Measurements from ENCODE around the gene DCAF15. TPM values are rescaled to one million over a fixed set of nuclear protein-coding genes. Genes with fewer than 3 reads are reported as not detected.
"Not testable (repeated sequence)": the region's sequence is repeated elsewhere in the genome, so short reads cannot be mapped to it uniquely, and the experiment has no call there.

DCAF15 gene
- total RNA-seq, 1 donor from 2014 or later: 49.5 TPM

DNA sequence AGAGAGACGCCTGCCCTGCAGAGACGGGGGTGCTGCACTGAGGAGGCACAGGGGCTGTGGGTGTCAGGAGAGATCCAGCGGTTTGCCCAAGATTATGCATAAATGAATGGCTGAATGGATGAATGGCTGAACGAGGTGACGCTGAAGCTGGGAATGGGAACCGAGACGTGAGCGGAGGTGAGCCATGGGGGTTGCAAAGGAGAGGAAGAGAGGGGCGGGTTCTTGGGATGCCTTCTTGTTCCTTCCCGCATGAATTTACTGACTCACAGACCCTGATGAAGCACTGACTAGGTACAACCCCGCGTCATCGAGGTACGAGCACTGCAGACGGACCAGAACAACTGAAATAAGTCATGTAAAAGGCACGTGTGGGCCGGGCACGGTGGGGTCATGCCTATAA is 16.7 kb downstream of the DCAF15 start:
- TF ChIP-seq, protein P1, sequence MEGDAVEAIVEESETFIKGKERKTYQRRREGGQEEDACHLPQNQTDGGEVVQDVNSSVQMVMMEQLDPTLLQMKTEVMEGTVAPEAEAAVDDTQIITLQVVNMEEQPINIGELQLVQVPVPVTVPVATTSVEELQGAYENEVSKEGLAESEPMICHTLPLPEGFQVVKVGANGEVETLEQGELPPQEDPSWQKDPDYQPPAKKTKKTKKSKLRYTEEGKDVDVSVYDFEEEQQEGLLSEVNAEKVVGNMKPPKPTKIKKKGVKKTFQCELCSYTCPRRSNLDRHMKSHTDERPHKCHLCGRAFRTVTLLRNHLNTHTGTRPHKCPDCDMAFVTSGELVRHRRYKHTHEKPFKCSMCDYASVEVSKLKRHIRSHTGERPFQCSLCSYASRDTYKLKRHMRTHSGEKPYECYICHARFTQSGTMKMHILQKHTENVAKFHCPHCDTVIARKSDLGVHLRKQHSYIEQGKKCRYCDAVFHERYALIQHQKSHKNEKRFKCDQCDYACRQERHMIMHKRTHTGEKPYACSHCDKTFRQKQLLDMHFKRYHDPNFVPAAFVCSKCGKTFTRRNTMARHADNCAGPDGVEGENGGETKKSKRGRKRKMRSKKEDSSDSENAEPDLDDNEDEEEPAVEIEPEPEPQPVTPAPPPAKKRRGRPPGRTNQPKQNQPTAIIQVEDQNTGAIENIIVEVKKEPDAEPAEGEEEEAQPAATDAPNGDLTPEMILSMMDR (conservative IDR thresholded peaks at IDR 0.05; ENCODE audit: low read depth, low read length): no peak
- H3K4me3 ChIP-seq (ENCODE audit: low read depth, low read length): no peak overlapping the region
- no peak for DNase-seq (ENCODE audit: low read depth)

DNA sequence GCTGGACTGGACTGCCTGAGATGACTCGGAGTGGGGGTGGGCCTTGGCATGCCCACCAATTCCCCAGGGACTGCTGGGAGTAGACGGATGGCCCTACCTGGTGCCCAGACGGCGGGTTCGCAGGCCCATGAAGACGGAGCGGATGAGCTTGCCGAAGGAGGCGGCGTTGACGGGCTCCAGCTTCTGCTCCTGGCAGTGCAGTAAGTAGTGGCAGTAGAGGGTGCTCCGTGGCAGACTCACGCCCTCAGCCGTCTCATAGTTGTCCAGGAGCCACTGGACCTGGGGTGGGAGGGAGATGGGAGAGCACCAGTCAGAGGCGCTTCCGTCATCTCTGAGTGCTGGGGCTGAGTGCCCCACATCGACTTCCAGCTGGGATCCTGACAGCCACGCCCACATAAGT is 17.6 kb downstream of the DCAF15 start:
- TF ChIP-seq, protein P1 (conservative IDR thresholded peaks at IDR 0.05; ENCODE audit: low read depth, low read length): no peak
- no peak overlapping the region for H3K4me3 ChIP-seq (ENCODE audit: low read depth, low read length)
- no peak for DNase-seq (ENCODE audit: low read depth)

DNA sequence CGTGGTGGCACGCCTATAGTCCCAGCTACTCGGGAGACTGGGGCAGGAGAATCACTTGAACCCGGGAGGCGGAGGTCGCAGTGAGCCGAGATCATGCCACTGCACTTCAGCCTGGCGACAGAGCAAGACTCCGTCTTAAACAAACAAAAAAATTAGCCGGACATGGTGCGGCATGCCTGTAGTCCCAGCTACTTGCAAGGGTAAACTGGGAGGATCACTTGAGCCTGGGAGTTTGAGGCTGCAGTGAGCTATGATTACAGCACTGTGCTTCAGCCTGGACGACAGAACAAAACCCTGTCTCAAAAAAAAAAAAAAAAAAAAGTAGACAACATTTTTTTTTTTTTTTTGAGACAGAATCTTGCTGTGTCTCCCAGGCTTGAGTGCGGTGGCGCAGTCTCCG is 19.6 kb downstream of the DCAF15 start:
- not testable (repeated sequence) for H3K4me3 ChIP-seq (ENCODE audit: low read depth, low read length); DNase-seq (ENCODE audit: low read depth)

DNA sequence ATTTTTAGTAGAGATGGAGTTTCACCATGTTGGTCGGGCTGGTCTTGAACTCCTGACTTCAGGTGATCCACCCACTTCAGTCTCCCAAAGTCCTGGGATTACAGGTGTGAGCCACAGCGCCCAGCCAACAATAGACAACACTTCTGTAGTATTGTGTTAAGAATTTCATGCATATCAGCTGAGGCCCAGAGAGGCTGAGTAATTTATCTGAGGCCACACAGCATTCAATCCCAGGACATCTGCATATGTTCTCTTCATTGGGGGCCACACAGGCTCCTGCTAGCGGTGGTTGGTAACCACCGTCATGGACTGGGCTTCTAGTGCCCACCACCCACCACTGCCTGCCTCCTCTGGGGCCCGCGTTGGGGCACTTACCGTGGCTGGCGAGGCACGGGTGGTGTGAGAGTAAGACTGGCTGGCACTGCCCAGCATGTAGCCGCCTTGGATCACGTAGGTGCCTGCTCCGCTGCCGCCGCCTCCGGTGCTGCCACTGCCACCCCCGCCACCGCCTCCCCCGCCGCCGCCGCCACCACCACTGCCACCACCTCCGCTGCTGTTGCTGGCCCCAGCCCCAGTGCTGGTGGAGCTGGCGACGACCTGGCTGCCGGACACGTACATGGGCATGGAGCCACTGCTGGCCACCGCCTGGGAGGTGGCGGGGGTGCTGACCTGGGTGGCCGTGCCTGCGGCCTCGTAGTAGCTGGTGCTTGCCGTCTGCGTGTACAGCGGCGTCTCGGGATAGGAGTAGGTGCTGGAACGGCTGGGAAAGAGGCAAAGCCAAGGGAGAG is 20.3 kb downstream of the DCAF15 start:
- no peak for DNase-seq (ENCODE audit: low read depth)
- TF ChIP-seq, protein P1 (conservative IDR thresholded peaks at IDR 0.05; ENCODE audit: low read depth, low read length): no peak
- no peak overlapping the region for H3K4me3 ChIP-seq (ENCODE audit: low read depth, low read length)

DNA sequence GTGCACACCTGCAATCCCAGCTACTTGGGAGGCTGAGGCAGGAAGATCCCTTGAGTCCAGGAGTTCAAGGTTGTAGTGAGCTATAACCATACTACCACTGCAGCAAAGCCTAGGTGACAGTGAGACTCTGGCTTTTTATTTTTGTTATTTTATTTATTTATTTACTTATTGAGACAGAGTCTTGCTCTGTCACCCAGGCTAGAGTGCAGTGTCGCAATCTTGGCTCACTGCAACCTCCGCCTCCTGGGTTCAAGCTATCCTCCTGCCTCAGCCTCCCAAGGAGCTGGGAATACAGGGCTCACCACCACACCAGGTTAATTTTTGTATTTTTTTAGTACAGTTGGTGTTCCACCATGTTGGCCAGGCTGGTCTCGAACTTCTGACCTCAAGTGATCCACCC is 21.2 kb downstream of the DCAF15 start:
- not testable (repeated sequence) for H3K4me3 ChIP-seq (ENCODE audit: low read depth, low read length); DNase-seq (ENCODE audit: low read depth)

DNA sequence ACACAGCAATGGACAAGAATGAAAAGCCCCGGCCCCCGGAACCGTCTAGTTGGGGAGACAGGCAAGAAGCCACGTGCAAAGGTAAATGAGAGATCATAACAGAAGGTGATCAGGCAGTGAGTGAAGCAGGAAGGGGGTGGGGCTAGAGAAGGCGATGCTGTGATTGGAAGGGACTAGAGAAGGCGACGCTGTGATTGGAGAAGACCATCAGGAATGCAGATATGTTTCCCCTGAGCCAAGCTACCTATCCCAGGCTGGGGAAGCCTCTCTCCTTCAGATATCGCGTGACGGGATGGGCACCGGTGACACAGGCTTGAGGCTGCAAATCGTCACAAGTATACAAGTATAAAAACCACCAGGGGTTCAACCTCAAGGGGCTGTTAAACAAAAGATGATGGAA is 21.8 kb downstream of the DCAF15 start:
- no peak overlapping the region for H3K4me3 ChIP-seq (ENCODE audit: low read depth, low read length)
- DNase-seq (ENCODE audit: low read depth): no peak
- TF ChIP-seq, protein P1 (conservative IDR thresholded peaks at IDR 0.05; ENCODE audit: low read depth, low read length): no peak

DNA sequence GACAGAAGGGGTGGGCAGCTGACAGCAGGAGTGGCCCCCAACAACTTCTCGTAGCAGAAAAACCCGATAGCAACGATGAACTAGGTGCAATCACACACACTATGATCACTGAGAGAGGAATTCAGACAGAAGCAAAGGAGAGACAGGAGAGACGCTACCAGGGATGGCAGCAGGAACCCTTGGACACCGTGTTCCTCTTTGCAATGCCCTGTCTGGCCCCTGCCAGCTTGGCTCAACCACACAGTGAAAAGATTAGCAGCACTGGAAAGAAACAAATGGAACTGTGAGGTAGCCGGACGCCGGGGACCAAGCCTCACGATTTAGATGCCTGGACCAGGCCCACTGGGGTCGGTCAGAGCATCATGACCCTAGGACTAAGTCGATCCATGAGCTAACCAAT is 23.6 kb downstream of the DCAF15 start:
- TF ChIP-seq, protein P1 (conservative IDR thresholded peaks at IDR 0.05; ENCODE audit: low read depth, low read length): no peak
- no peak overlapping the region for H3K4me3 ChIP-seq (ENCODE audit: low read depth, low read length)
- DNase-seq (ENCODE audit: low read depth): no peak

DNA sequence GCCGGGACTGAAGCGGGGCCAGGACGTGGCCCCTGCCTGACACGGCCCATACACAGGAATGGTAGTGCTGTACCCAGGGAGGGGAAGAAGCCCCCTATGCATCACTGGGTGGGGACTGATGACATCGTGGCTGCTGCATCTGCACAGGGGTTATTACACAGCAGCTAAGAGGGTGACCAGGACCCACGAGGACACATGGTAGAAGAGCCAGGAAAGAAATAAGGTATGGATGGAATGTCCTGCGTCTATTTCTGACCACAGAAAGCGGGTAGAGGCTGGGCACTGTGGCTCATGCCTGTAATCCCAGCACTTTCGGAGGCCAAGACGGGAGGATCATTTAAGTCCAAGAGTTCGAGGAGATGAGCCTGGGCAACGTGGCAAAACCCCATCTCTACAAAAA is 24.1 kb downstream of the DCAF15 start:
- TF ChIP-seq, protein P1 (conservative IDR thresholded peaks at IDR 0.05; ENCODE audit: low read depth, low read length): no peak
- H3K4me3 ChIP-seq (ENCODE audit: low read depth, low read length): no peak overlapping the region
- DNase-seq (ENCODE audit: low read depth): no peak

All from epithelial cell of proximal tubule (primary cell).